SK-N-SH treated with all-trans-retinoic acid at 6 μM for 48 hours (cell line): ENCODE measurements around the gene ALPG.

Experiments used
- ISL1 ChIP-seq: fragments of 250-450 bp; sonication (Bioruptor Pico); IDR thresholded peaks from 2 replicates; pipeline ENCODE4 v2.1.2; 2022; ENCODE audit warnings: mild to moderate bottlenecking, moderate library complexity
- OSR1 ChIP-seq: fragments of 250-450 bp; sonication (Bioruptor Pico); IDR thresholded peaks from 2 replicates; pipeline ENCODE4 v1.8.0; 2022; ENCODE audit warnings: moderate library complexity, mild to moderate bottlenecking, inconsistent platforms
- PATZ1 ChIP-seq: fragments of 250-450 bp; sonication (Bioruptor Pico); IDR thresholded peaks from 2 replicates; pipeline ENCODE4 v1.8.0; 2020; ENCODE audit warnings: mild to moderate bottlenecking, moderate library complexity, borderline replicate concordance
- SNAI2 ChIP-seq: fragments of 250-450 bp; sonication (Bioruptor Pico); IDR thresholded peaks from 2 replicates; pipeline ENCODE4 v1.5.0; 2020; ENCODE audit warnings: mild to moderate bottlenecking, moderate library complexity
- TSHZ2 ChIP-seq: fragments of 250-450 bp; sonication (Bioruptor Pico); IDR thresholded peaks from 2 replicates; pipeline ENCODE4 v1.5.0; 2020; ENCODE audit warnings: mild to moderate bottlenecking, moderate library complexity
- ZFP30 ChIP-seq: fragments of 450-650 bp; formaldehyde crosslinking; IDR thresholded peaks from 2 replicates; pipeline ENCODE4 v1.5.0; 2022; ENCODE audit warnings: mild to moderate bottlenecking, moderate library complexity

- no peak for TF ChIP-seq ZFP30
- no peak for TF ChIP-seq ISL1 (CRISPR knock-in tag)
- TF ChIP-seq TSHZ2 (CRISPR knock-in tag), result no peak
- TF ChIP-seq OSR1, result no peak
- TF ChIP-seq PATZ1 (CRISPR knock-in tag), result no peak
- TF ChIP-seq SNAI2 (CRISPR knock-in tag), result no peak
Observed at GRCh38 chr2:232447638-232448303, 41.1 kb downstream of the ALPG start.
